ENCODE measurements around the gene TSPO2. TPM values are rescaled to one million over a fixed set of nuclear protein-coding genes. Genes with fewer than 3 reads are reported as not detected.
A peak's percentile ranks its signal among the peaks of the same experiment; 100 is the strongest.

The TSPO2 gene
- total RNA-seq, 1 experiment from 2014 or later: not detected

- H3K27ac ChIP-seq: no peak overlapping the region
- H3K4me1 ChIP-seq (replicated peaks; ENCODE audit: insufficient read depth): no peaks in the 10 kb centered on the region
- no peaks in the 10 kb centered on the region for H3K79me2 ChIP-seq (ENCODE audit: low read depth)
- peaks cover 55% of the 10 kb centered on the region for H3K36me3 ChIP-seq (ENCODE audit: low read depth)
- TF ChIP-seq CTCF (conservative IDR thresholded peaks at IDR 0.05): no peak
- TF ChIP-seq EZH2 (IDR thresholded peaks at IDR 0.05; ENCODE audit: low read depth): no peak
- H3K27me3 ChIP-seq (ENCODE audit: insufficient read depth, low read depth): no peaks in the 10 kb centered on the region
- H3K9me3 ChIP-seq (ENCODE audit: insufficient read depth, low read depth): no peaks in the 10 kb centered on the region
- H3K4me3 ChIP-seq: no peak overlapping the region
- H4K20me1 ChIP-seq (ENCODE audit: insufficient read depth): peaks cover 26% of the 10 kb centered on the region
- BruUV-seq (replicated peaks): no TSS peak
- DNase-seq: no peak
- H3K9me2 ChIP-seq (ENCODE audit: insufficient read depth): no peaks in the 10 kb centered on the region
- H3K4me2 ChIP-seq: no peak overlapping the region
- ChIA-PET CTCF (interaction anchor here (0.6 kb wide), 1 partner anchor 215 kb away, joined by 12 read pairs; no protein-coding TSS in a partner anchor), POLR2A (ENCODE audit: unreplicated experiment) (no interaction called here)
- intact Hi-C loops (cut with micrococcal nuclease; ENCODE audit: unreplicated experiment): no loop called here
- peaks cover 27% of the 10 kb centered on the region for H3F3A ChIP-seq (ENCODE audit: insufficient read depth, low read depth)
- H2AFZ ChIP-seq: no peak overlapping the region
Observed at GRCh38 chr6:41088451-41088850, 46.2 kb downstream of the TSPO2 start.

GRCh38 chr6:41090841-41091761 lies 48.8 kb downstream of the TSPO2 start:
- no TSS peak for BruUV-seq (replicated peaks)
- Histone ChIP-seq H3K9me2 (ENCODE audit: insufficient read depth) (no peaks in the 10 kb centered on the region), H3F3A (ENCODE audit: insufficient read depth, low read depth) (peaks cover 15% of the 10 kb centered on the region), H4K20me1 (ENCODE audit: insufficient read depth) (peaks cover 20% of the 10 kb centered on the region), H3K9me3 (ENCODE audit: insufficient read depth, low read depth) (no peaks in the 10 kb centered on the region), H3K79me2 (ENCODE audit: low read depth) (no peaks in the 10 kb centered on the region), H3K27me3 (ENCODE audit: insufficient read depth, low read depth) (no peaks in the 10 kb centered on the region), H2AFZ (no peak overlapping the region), H3K27ac (no peak overlapping the region), H3K4me3 (no peak overlapping the region), H3K36me3 (ENCODE audit: low read depth) (peaks cover 60% of the 10 kb centered on the region), H3K4me2 (no peak overlapping the region), H3K4me1 (replicated peaks; ENCODE audit: insufficient read depth) (no peaks in the 10 kb centered on the region)
- no peak for DNase-seq
- ChIA-PET CTCF (no interaction called here), POLR2A (ENCODE audit: unreplicated experiment) (no interaction called here)
- intact Hi-C loops (cut with micrococcal nuclease; ENCODE audit: unreplicated experiment): no loop called here
- no peak for TF ChIP-seq CTCF (conservative IDR thresholded peaks at IDR 0.05)
- TF ChIP-seq EZH2 (IDR thresholded peaks at IDR 0.05; ENCODE audit: low read depth): no peak

GRCh38 chr6:41092421-41093140 lies 50.3 kb downstream of the TSPO2 start:
- CTCF ChIA-PET: no interaction called here
- no peaks in the 10 kb centered on the region for H3K79me2 ChIP-seq (ENCODE audit: low read depth)
- no peak overlapping the region for H2AFZ ChIP-seq
- no peaks in the 10 kb centered on the region for H3K4me1 ChIP-seq (replicated peaks; ENCODE audit: insufficient read depth)
- H3K4me2 ChIP-seq: no peak overlapping the region
- no peak overlapping the region for H3K27ac ChIP-seq
- no TSS peak for BruUV-seq (replicated peaks)
- intact Hi-C loops (cut with micrococcal nuclease; ENCODE audit: unreplicated experiment): loop anchor here (2.0 kb wide), 2 partner anchors 90 to 226 kb away; no protein-coding TSS in a partner anchor
- no peaks in the 10 kb centered on the region for H3K9me3 ChIP-seq (ENCODE audit: insufficient read depth, low read depth)
- DNase-seq: no peak
- peaks cover 73% of the 10 kb centered on the region for H3K36me3 ChIP-seq (ENCODE audit: low read depth)
- no peak for TF ChIP-seq EZH2 (IDR thresholded peaks at IDR 0.05; ENCODE audit: low read depth)
- peak; percentile 55 for TF ChIP-seq CTCF (conservative IDR thresholded peaks at IDR 0.05)
- H3F3A ChIP-seq (ENCODE audit: insufficient read depth, low read depth): peaks cover 9% of the 10 kb centered on the region
- H3K4me3 ChIP-seq: no peak overlapping the region
- no peaks in the 10 kb centered on the region for H3K9me2 ChIP-seq (ENCODE audit: insufficient read depth)
- H3K27me3 ChIP-seq (ENCODE audit: insufficient read depth, low read depth): no peaks in the 10 kb centered on the region
- H4K20me1 ChIP-seq (ENCODE audit: insufficient read depth): peaks cover 22% of the 10 kb centered on the region
- POLR2A ChIA-PET (ENCODE audit: unreplicated experiment): no interaction called here

All from PC-9 (cell line).